ENCODE data around the gene PBRM1.
A peak's percentile ranks its signal among the peaks of the same experiment; 100 is the strongest.
"Not testable (repeated sequence)": the region's sequence is repeated elsewhere in the genome, so short reads cannot be mapped to it uniquely, and the experiment has no call there.

The PBRM1 gene

GRCh38 chr3:52536369-52537164 lies 149.1 kb downstream of the PBRM1 start, which contains the start of gene UQCC5:
TSS of gene UQCC5 (plus strand) at chr3:52536605. CDS start at chr3:52536756, 151 bp downstream.
- peak; percentile 95 for DNase-seq (ENCODE audit: low read depth, low spot score)

- no peak for DNase-seq (ENCODE audit: low read depth, low spot score)
These were observed 149.7 kb downstream of the PBRM1 start for GRCh38 chr3:52536112-52536368.

- no peak for DNase-seq (ENCODE audit: low read depth, low spot score)
These were observed 150.2 kb downstream of the PBRM1 start for GRCh38 chr3:52535411-52536111.

DNA sequence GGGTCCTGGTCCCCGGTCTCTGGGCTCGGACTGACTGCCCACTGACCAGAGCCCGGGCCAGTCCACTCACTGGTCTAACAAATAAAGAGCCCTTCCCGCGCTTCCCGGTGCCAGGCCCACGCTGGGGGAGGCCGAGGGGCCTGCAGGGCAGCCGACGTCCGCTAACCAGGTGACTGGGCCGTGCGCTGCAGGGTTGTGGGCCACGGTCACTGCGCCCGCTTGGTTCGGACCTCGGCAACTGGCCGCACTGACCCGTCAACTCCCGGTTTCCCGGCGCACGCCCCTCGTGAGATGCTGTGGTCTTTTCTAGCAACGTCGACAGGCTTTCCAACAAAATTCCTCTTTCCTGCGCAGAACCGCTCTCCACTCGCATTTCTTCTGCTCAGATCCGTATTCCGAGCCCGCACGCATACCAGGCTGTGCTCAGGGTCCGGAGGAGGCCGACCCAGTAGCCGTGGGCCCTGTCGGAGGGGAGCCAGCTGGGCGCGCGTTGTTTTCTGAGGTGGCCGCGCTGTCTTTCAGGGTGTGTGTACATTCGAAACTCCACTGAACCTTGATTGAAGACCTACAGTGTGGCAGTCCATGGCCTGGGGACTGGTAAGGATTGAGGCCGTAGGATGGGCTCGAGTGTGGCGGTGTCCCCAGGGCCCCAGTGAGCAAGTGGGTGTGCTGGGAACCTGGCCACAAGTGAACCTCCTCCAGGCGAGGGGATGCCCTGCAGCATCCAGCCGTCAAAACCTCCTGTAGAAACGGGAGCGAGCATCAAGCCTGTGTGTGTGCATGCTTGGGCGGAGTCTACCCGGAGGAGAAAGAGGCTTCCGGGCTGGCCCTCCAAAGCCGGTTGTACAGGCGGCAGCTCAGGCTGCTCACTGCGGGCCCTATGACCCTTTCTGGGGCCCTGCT lies 151.2 kb downstream of the PBRM1 start:
- DNase-seq (ENCODE audit: low read depth, low spot score), result no peak

DNA sequence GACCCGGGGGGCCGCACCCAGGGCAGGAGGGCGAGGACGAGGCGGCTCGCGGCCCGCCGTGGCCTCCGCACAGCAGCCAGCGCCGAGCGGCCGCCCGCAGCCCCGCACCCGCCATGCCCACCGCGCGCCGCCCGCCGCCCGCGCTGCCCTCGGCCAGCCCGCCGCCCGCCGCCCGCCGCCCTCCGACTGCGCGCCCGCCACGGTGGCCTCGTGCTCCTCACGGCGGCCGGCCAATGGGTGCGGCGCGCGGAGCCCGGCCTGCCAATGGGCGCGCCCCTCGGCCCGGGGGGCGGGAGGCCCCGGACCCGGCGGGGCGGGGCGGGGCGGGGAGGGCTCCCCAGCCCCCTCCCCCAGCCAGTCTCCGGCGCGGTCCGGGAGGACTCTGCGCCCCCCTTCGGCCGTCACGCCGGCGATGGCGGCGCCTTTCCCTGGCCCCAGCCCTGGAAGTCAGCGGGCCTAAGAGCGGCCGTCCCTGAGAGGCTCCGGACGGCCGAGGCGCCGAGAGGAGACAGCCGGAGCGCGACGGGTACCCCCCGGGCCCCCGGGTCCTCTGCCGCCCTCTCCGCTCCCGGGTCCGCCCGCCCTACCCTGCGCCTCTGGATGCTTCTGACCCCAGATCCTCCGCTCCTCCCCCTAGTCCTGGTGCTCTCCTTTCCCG lies 152.0 kb downstream of the PBRM1 start, which contains the start of gene NT5DC2:
TSS of gene NT5DC2 (minus strand) at position 235 of the 658 bp plus-strand sequence. CDS start at position 115, 120 bp downstream.
- peak; percentile 29 for DNase-seq (ENCODE audit: low read depth, low spot score)

DNA sequence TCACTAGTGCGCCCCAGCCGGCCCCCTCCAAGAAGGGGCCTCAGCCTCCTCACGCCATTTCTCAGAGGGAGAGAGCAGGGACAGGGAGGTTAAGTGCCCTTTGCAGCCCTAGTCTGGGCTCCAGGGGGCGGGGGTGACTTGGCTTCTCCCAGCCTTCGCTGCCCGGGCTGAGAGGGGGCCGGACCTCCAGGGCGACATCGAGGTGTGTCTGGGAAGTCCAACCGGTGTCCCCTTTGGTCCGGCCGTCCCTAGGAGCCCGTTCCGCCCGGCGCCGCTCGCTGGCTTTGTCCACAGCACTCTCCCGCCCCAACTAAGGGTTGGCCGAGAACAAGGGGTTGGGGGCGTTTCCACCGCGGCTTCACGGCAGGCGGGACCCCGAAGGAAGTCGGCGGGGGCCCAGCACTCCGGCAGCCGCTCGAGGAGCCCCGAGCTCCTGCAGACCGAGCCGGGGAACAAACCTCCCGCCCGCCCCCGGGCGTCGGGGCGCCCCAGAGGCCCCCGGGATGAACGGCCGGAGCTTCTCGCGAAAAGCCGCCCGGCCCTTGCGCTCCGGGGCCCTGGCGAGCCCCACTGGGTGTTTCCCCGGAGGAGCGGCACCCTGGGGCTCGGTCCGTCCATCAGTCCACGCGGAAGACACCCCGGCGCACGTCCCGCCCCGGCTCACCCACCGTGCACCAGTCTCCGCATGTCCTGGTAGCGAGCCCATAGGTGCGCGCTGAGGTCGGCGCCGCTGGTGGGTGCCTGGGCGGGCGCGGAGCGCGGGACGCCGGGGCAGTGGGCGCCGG lies 152.7 kb downstream of the PBRM1 start:
- no peak for DNase-seq (ENCODE audit: low read depth, low spot score)

GRCh38 chr3:52532517-52532837 lies 153.2 kb downstream of the PBRM1 start:
- no peak for DNase-seq (ENCODE audit: low read depth, low spot score)

GRCh38 chr3:52531860-52532516 lies 153.7 kb downstream of the PBRM1 start:
- DNase-seq (ENCODE audit: low read depth, low spot score), result no peak

DNA sequence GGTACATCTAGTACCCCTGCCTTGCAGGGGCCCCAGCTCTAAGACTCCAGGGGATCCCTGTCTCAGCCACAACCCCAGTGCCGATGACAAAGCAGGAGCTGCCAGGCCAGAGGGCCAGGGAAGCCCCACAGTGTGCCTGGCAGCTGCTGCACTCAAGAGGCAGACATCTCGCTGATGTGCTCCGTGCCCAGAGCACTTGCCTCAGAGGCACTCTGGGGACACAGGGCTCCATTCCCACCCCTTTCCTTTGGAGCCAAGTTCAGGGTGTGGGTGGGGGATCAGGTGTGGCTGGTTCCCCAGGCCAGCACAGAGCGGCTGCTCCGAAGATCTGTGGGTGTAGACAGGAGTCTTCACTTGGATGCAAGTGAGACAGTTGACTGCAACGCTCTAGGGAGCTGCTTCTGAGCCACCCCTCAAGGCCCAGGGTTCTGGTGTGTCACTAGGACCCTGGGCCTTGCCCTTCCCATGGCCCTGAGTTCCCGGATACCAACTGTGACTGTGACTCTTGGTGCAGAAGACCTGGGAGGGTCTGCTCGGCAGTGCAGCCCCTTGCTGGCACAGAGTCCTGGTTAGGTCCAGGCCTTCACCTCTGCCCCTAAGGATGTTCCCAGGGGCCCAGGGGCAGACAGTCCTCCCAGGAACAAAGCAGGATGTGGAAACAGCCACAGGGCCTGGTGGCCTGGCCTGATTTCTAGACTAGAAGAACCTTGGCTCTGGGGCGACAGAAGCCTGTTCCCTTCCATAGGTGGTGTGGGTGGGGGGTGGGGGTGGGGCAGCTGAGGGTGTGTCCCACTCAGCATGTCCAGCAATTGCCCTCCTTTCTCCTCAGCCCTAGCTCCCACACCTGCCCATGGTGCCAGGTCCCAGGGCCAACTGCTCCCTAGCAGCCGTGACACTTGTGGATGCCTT lies 154.5 kb downstream of the PBRM1 start:
- DNase-seq (ENCODE audit: low read depth, low spot score), result no peak

DNA sequence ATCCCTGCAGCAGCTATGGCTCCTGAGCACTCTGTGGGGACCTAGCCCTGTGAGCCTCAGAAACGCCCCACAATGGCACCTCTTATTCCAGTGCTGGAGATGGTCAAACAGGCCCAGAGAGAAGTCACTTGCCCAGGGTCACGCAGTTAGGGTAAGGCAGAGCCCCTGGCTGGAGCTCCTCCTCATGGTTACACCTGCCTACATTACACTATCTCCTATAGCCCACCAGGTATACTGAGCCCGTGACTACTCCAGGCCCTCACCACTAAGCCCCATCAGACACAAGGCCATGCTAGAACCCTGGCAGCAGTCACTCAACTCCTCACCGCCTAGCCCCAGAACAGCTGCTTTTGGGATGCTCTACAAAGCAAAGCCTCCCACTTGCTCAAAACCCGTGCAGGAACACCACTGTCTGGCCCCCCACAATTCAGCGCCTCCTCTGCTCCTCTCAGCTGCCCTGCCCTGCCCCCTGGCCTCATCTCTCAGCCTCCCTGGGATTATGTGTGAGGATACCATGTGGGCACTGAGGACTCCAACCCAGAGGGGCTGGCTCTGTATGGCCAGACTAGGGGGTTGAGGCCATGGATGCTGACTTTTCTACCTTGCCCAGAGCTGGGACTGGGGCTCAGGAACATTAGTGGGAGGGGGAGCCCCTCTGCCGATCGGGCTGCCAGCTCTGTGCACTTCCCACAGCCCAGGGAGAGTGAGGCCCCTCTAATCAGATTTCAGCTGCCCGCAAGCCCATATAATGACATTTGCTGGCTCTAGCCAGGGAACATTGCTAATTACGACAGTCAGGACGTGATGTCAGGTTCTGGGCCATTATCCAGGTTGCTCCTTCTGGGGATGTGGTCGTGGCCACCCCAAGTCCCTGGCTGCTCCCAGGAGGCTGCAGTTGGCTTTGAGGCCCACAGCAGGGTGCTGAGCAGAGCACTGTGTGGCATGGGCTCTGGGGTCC lies 156.1 kb downstream of the PBRM1 start:
- DNase-seq (ENCODE audit: low read depth, low spot score), result no peak

DNA sequence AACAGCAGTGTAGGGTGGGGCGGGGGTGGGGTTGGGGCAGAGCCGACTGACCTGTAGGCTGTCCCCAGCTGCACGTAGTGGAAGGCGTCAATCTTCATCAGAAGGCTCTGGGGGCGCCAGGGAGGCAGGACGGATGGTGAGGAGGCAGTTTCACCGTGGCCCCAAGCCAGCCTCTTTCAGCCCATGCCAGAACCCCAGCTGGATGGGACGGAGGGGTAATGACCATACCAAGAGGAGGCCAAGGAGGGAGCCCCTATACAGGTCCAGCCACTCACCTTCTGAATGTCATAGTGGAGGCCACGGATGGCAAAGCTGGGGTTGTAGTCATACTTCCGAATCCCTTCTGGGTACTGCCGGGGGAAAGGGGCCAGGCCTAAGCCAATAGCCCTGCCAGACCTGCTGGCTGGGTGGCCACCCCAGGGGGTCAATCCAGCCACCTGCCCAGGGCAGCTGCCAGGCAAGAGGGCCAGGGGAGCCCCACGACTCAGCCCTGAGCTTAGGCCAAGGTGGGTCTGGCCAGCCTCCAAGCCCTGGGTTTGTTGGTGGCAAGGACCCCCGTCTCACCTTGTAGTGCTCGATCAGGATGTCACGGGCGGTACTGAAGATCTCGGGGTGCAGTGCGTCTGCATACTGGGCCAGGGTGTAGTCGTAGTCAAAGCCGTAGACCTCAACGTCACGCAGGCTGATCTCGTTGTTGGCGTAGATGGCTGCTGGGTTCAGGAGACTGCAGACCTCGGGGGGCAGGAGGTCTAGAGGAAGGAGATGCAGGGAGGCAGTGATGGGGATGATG lies 156.9 kb downstream of the PBRM1 start:
- no peak for DNase-seq (ENCODE audit: low read depth, low spot score)

GRCh38 chr3:52527732-52528585 lies 157.8 kb downstream of the PBRM1 start:
- DNase-seq (ENCODE audit: low read depth, low spot score), result no peak

DNA sequence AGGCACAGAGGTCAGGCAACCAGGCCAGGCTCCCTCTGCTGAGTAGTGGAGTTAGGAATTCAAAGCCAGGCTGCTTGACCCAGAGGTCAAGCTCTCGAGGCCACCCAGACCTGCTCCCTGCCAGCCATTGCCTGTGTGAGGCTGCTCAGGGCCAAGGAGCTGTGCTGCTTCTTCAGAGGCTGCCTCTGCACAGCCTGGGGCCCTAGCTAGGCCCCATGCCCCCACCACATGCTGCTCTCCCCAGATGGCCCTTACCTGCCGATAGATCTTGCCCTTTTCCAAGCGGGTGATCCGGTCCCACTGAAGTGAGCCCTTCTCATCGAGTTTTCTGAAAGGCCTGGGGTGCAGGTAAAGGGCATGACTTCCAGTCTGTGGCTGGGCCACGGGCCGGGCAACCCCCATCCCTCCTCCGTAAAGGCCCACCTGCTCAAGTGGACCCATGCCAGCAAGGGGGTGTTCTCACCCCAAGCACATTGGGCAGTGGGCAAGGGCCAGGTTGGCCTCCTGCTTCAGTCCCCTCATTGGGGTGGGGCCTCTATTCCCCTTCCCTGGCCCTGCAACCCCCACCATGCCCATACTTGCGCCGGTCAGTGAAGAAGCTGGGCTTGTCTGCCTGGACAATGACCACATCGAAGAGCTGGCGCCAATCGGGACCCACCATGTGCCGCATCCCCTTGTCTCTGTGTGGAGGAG lies 158.5 kb downstream of the PBRM1 start:
- no peak for DNase-seq (ENCODE audit: low read depth, low spot score)

DNA sequence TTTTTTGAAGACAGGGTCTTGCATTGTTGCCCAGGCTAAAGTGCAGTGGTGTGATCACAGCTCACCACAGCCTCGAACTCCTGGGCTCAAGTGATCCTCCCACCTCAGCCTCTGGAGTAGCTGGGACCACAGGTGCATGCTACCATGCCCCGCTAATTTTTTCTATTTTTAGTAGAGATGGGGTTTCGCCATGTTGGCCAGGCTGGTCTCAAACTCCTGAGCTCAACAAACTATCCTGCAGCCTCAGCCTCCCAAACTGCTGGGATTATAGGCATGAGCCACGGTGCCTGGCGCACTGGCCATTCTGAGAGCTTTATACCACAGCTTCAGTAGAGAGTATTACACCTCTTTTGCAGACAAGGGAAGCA lies 159.1 kb downstream of the PBRM1 start:
- DNase-seq (ENCODE audit: low read depth, low spot score), result not testable (repeated sequence)

DNA sequence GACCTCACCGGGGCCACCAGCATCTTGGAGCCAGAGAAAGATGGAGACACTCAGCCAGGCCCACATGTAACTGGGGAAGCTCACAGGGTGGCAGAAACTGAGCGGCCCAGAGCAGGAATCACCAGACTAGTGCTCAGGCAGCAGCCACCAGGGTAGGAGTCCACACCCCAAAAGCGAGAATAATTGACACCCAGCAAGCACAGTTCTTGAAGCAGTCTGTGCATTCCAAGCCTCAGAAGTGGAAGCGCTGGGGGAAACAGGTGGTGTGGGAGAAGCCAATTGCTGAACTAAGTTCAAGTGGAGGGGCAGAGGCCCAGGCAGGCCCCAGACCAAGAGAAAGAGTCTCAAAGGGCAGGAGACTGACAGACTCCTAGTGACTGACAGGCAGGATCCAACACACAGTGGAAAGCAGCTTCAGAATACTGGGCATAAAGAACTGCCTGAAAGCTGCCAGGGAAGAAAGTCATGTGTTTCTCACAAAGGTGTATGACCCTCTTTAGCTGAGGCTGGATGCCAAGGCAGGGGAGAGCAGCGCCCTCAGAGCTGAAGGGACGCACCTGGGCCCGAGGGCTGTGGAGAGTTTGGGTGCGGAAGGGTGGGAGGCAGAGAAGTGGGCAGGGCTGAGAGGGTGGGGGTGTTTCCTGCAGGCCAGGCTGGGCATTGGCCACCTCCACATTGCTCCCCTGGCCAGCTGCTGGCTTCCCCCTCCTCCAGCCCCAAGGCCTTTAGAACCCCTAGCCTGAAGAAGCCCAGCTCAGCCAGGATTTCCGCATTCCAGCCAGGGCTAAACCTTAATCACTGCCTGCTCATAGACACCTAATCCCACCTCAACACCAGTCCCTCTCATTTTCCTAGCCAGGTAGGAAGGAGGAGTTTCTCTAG lies 159.8 kb downstream of the PBRM1 start:
- DNase-seq (ENCODE audit: low read depth, low spot score), result no peak

All from activated naive CD8-positive, alpha-beta T cell treated with anti-CD3 and anti-CD28 coated beads, Interleukin-2, amount 50 U/mL, for 16 hours (primary cell).